ENCODE results near the gene HM13. TPM values are rescaled to one million over a fixed set of nuclear protein-coding genes. Genes with fewer than 3 reads are reported as not detected.
A peak's percentile ranks its signal among the peaks of the same experiment; 100 is the strongest.

Gene HM13
- total and polyA plus RNA-seq, 9 of the 15 experiments (the other 6 are each of a cell fraction or from before 2014, with no cell fraction given): 7.7 to 136 (median 74.5) TPM

- TF ChIP-seq ARID3B (CRISPR knock-in tag; IDR thresholded peaks at IDR 0.05; ENCODE audit: borderline replicate concordance) (no peak), ZBTB11 (CRISPR knock-in tag; IDR thresholded peaks at IDR 0.05) (no peak), MXI1 (IDR thresholded peaks at IDR 0.05; ENCODE audit: low read depth, low read length) (peak; percentile 78), ZBTB12 (CRISPR knock-in tag; IDR thresholded peaks at IDR 0.05) (peak; percentile 81), TAF15 (IDR thresholded peaks at IDR 0.05; ENCODE audit: low read depth, low read length) (no peak), NCOR1 (IDR thresholded peaks at IDR 0.05) (peak; percentile 69), ETS1 (conservative IDR thresholded peaks at IDR 0.05; ENCODE audit: control insufficient read depth, low read depth, low read length) (peak; percentile 75), KDM1A (IDR thresholded peaks at IDR 0.05) (peak in 1 of 2 experiments; percentile 69; a peak in 2 of 4 replicates), ZFP36 (IDR thresholded peaks at IDR 0.05; ENCODE audit: low read depth, low read length, partially characterized antibody) (peak; percentile 74), ZNF263 (CRISPR knock-in tag; IDR thresholded peaks at IDR 0.05; ENCODE audit: borderline replicate concordance) (0 out of 2 replicates have a peak, but pooled peaks have one; percentile 25), CHD2 (IDR thresholded peaks at IDR 0.05; ENCODE audit: low read depth, low read length) (0 out of 2 replicates have a peak, but pooled peaks have one; percentile 17), E2F6 (IDR thresholded peaks at IDR 0.05; ENCODE audit: borderline replicate concordance in 1 of 2, extremely low read depth in 1 of 2, insufficient read depth in 1 of 2, insufficient read length in 1 of 2, low read depth in 1 of 2, low read length in 1 of 2, poor library complexity in 1 of 2, severe bottlenecking in 1 of 2) (peak in 1 of 2 experiments; percentile 16), HNRNPL (IDR thresholded peaks at IDR 0.05; ENCODE audit: low read depth, low read length) (no peak), MAZ (CRISPR knock-in tag; conservative IDR thresholded peaks at IDR 0.05 in 1 of 2, IDR thresholded peaks at IDR 0.05 in 1 of 2) (peak; percentile 63 to 88; a peak in 2 of 4 replicates)
These were observed 89.8 kb downstream of the HM13 start (continued) for GRCh38 chr20:31603822-31604566.
